ENCODE data around the gene GNG7.

The GNG7 gene

DNA sequence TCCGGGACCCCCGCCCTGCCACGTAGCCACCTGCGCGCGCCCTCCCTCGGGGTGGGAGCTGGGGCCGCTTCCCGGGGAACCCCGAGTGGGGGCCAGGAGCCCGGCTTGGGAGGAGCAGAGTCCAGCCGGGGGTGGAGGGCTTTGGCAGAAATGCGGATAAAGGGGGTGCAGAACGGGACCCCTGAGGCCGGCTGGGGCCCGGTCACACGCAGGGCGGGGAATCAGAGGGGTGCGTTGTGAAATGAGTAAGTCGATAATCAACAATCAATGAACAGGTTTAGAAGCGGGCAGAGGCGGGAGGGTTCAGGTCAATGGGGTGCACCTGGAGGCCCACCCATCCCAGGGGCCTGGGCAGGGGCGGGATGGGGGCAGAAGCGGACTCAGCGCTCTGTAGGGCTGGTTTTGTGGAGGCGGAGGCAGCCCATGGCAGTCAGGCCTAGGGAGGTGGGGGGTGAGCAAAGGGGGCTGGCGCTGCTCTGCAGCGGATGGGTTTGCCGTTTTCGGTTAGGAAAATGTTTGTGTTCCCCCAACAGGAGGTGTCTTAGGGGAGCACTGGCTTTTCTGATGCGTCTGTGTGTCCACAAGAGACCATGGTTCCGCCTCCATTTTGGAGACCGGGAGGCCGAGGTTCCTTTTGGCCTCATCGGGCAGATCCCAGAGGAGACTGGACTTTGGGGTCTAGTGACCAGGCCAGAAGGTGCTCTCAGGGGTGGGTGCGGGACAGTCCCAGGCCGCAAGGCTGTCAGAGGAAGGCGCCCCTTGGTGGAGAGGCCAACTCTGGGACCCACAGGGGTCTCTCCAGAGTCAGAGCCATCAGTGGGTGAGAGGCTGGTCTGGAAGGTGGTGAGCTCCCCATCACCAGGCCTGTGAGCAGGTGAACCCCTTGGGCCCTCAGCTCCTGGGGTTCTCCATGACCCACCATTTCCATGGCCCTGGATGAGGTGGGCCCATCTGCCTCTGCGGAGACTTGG lies 19.4 kb upstream of the GNG7 start:
- ChIA-PET POLR2A (ENCODE audit: low non-redundant PET) (no interaction called here), CTCF (interaction anchor here (0.6 to 1.7 kb wide), 2 partner anchors 22 to 74 kb away, joined by 4 to 10 read pairs; no protein-coding TSS in a partner anchor)
- no peak overlapping the region for H3K27ac ChIP-seq
- DNase-seq (ENCODE audit: low spot score), result no peak
- TF ChIP-seq CTCF (conservative IDR thresholded peaks at IDR 0.05; ENCODE audit: low read depth), result no peak

GRCh38 chr19:2720777-2721569 lies 18.5 kb upstream of the GNG7 start, which contains the start of gene DIRAS1:
Gene DIRAS1, minus strand, starts transcription at chr19:2721372. Its CDS starts 3,566 bp downstream, at chr19:2717806.
- ChIA-PET POLR2A (ENCODE audit: low non-redundant PET) (interaction anchor here (0.5 kb wide), 1 partner anchor 19 kb away, joined by 4 read pairs; the partner anchor contains the start of gene SLC39A3), CTCF (no interaction called here)
- no peak for TF ChIP-seq CTCF (conservative IDR thresholded peaks at IDR 0.05; ENCODE audit: low read depth)
- no peak for DNase-seq (ENCODE audit: low spot score)
- H3K27ac ChIP-seq, result no peak within 1 kb of the TSS

DNA sequence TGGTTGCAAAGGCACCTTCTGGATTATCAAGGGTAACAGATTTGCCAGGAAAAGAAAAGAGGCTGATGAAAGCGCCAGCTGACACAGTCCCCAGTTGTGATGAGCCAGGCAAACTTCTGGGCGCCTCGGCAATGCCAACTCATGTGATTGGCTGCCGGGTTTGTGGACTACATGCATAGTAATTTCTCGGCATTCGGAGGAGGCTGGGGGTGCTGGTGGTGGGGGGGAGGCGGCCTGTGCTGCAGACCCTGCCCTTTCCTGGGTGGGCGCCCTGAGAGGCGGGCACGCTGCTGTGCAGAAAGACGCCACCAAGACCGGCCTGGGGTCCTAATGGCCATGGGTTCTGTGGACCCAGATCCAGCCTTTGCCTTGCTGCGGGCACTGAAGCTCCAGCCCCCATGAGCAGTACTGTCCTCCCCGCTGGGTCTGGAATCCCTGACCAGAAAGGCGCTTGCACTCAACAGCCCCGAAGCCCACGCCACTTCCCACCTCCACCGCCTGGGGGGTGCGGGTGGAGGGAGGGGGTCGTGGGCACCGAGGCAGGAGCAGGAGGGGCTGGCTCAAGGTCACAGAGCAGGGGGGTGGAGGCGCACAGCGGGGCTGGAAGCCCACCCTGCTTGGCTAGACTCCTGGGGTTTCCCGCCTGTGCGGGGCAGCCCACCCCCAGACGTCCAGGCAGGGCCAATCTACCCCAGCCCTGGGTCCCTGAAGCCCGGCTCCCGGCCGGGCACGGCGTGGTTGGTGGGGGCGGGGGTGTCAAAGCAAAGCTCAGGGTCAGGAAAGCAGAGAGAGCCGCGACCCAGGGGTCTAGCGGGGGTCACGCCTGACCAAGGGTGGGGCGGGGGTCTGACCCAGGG lies 17.7 kb upstream of the GNG7 start:
- ChIA-PET POLR2A (ENCODE audit: low non-redundant PET) (interaction anchor here (0.5 kb wide), 1 partner anchor 19 kb away, joined by 4 read pairs; the partner anchor contains the start of gene SLC39A3), CTCF (interaction anchor here (0.5 kb wide), 1 partner anchor 50 kb away, joined by 3 read pairs; no protein-coding TSS in a partner anchor)
- no peak for DNase-seq (ENCODE audit: low spot score)
- no peak for TF ChIP-seq CTCF (conservative IDR thresholded peaks at IDR 0.05; ENCODE audit: low read depth)
- H3K27ac ChIP-seq, result no peak overlapping the region

DNA sequence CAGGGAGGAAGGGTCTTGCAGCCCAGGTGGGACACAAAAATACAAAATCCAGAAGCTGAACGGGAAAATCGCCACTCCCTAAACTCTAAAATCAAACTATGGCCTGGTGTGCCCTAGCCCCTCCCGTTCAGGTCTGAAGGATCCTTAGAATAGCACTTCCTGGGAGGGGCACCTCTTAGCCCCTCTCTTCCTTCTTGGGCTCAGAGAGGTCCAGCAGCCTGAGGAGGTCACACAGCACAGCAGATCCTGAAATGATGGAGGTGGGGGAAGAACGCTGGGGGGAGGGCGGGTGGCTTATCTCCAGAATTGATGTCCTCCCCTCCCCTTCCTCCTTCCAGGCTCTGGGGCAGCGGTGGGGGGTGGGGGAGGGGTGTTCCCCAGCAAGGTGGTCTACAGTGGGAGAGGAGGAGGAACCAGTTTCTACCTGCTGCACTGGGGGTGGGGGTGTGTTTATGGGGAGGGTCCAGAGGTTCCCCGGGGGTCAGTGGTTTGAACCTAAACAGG lies 16.8 kb upstream of the GNG7 start:
- H3K27ac ChIP-seq, result no peak overlapping the region
- ChIA-PET POLR2A (ENCODE audit: low non-redundant PET) (no interaction called here), CTCF (interaction anchor here (0.5 kb wide), 1 partner anchor 51 kb away, joined by 3 read pairs; no protein-coding TSS in a partner anchor)
- DNase-seq (ENCODE audit: low spot score), result no peak
- no peak for TF ChIP-seq CTCF (conservative IDR thresholded peaks at IDR 0.05; ENCODE audit: low read depth)

DNA sequence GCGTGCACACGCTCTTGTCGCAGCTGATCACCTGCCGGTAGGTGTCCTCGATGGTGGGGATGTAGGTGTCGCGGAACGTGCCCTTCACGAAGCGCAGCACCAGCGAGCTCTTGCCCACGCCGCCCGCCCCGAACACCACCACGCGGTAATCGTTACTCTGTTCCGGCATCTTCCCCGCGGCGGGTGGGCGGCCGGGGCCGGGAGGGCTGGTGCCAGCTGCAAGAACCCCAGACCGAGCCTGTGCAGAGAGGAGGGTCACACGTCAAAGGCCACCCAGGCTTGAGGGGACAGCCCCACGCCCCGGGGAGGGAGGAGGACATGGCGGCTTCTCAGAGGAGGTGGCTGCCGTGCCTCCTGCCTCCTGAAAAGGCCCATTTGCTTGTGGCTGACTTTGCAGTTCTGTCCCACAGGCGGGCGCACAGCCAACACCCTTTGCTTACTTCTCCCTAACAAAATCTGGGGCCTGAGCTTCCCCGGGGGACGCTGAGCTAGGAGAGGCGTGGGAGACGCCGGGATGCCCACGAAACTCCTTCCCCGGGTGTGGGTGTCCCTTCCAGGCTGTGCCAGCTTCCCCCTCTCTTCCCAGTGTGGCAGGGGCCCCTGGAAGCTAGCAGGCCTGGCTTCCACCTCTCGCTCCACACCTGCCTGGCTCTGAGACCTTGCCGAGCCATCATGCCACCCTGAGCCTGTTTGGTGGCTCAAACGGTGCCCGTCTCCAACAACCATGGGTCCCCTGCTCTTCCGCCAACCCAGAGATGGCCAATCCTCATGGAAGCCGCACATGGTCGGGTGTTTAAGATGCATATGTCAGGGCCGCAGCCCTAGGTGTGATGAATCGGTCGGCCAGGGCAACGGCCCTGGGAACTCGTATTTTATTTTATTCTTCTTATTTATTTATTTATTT lies 15.4 kb upstream of the GNG7 start:
- ChIA-PET POLR2A (ENCODE audit: low non-redundant PET) (no interaction called here), CTCF (interaction anchor here (0.6 to 1.8 kb wide), 2 partner anchors 69 to 951 kb away, joined by 3 to 5 read pairs; no protein-coding TSS in a partner anchor)
- no peak for TF ChIP-seq CTCF (conservative IDR thresholded peaks at IDR 0.05; ENCODE audit: low read depth)
- H3K27ac ChIP-seq, result no peak overlapping the region
- no peak for DNase-seq (ENCODE audit: low spot score)

Data from RWPE1 (cell line).